Astrocyte (in vitro differentiated cells and primary cell): Measurements from ENCODE around the gene P2RY1.
"Not testable (repeated sequence)": the region's sequence is repeated elsewhere in the genome, so short reads cannot be mapped to it uniquely, and the experiment has no call there.

ENCODE experiments used
- CTCF ChIP-seq: IDR thresholded peaks from 2 replicates; pipeline ENCODE4 v1.5.1; 2011; ENCODE audit warnings: low read depth, mild to moderate bottlenecking, inconsistent platforms, low read length, moderate library complexity; ENCODE audit not compliant: insufficient read depth
- EZH2 ChIP-seq: IDR thresholded peaks from 2 replicates; pipeline ENCODE4 v1.6.1; 2012; ENCODE audit warnings: mild to moderate bottlenecking, low read length, inconsistent platforms; ENCODE audit not compliant: insufficient read depth

GRCh38 chr3:152873314-152873713 lies 38.4 kb downstream of the P2RY1 start:
- not testable (repeated sequence) for TF ChIP-seq CTCF, EZH2
